Activated naive CD8-positive, alpha-beta T cell treated with anti-CD3 and anti-CD28 coated beads, Interleukin-2, amount 10 ng/mL, durations not matched to agents 7 days and 5 days (primary cell): ENCODE results near the gene PCDHGA8. TPM values are rescaled to one million over a fixed set of nuclear protein-coding genes. Genes with fewer than 3 reads are reported as not detected.
A peak's percentile ranks its signal among the peaks of the same experiment; 100 is the strongest.
"Not testable (repeated sequence)": the region's sequence is repeated elsewhere in the genome, so short reads cannot be mapped to it uniquely, and the experiment has no call there.

Source experiments
- ATAC-seq: fragments of 150-1000 bp; cut with Tn5 transposase; one replicate; pipeline ENCODE4 v1.10.0; 2021; ENCODE audit warnings: low read depth, moderate library complexity
- POLR2A ChIA-PET: fragments of 350-600 bp; sonication (Branson Sonifier 250); formaldehyde crosslinking; loops from one replicate; lab custom pipeline; 2021; ENCODE audit warnings: antibody characterized with exemption; lab: Charles Lee
- DNase-seq: peaks from one replicate; pipeline ENCODE4 v3.0.0; 2021
- H3K27ac Mint-ChIP-seq: one replicate; pipeline ENCODE4 v1.8.0; 2022; ENCODE audit warnings: mild to moderate bottlenecking, mixed read lengths
- H3K27me3 Mint-ChIP-seq: one replicate; pipeline ENCODE4 v1.8.0; 2022; ENCODE audit warnings: mild to moderate bottlenecking, moderate library complexity, mixed read lengths
- H3K36me3 Mint-ChIP-seq: one replicate; pipeline ENCODE4 v1.8.0; 2021; ENCODE audit warnings: mild to moderate bottlenecking, mixed read lengths
- H3K4me1 Mint-ChIP-seq: one replicate; pipeline ENCODE4 v1.8.0; 2021; ENCODE audit warnings: mixed read lengths
- H3K4me3 Mint-ChIP-seq: one replicate; pipeline ENCODE4 v1.8.0; 2022; ENCODE audit warnings: mild to moderate bottlenecking, moderate library complexity, mixed read lengths
- H3K9me3 Mint-ChIP-seq: one replicate; pipeline ENCODE4 v1.8.0; 2021; ENCODE audit warnings: mixed read lengths
- total RNA-seq, 2 experiments: library from RNA; stranded (reverse); gene quantifications; one replicate each; pipeline ENCODE4 v1.2.3, GENCODE V29; 2021

Gene PCDHGA8
- total RNA-seq, 2 experiments from 2014 or later = 0.09 to 0.11 TPM

DNA sequence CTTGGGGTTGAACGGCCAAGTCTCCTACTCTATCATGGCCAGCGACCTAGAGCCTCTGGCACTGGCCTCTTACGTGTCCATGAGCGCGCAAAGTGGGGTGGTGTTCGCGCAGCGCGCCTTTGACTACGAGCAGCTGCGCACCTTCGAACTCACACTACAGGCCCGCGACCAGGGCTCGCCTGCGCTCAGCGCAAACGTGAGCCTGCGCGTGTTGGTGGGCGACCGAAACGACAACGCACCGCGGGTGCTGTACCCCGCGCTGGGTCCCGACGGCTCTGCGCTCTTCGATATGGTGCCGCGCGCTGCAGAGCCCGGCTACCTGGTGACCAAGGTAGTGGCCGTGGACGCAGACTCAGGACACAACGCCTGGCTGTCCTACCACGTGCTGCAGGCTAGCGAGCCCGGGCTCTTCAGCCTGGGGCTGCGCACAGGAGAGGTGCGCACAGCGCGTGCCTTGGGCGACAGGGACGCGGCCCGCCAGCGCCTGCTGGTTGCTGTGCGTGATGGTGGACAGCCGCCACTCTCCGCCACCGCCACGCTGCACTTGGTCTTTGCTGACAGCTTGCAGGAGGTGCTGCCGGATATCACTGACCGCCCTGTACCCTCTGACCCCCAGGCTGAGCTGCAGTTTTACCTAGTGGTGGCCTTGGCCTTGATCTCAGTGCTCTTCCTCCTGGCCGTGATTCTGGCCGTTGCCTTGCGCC, 7.3 kb downstream of the PCDHGA8 start:
- Mint-ChIP-seq H3K4me3 (peak overlapping the region; percentile 7), H3K27ac (peak overlapping the region; percentile 64), H3K4me1 (peaks cover 3% of the 10 kb centered on the region), H3K36me3 (peaks cover 2% of the 10 kb centered on the region), H3K9me3 (peaks cover 12% of the 10 kb centered on the region), H3K27me3 (peaks cover 58% of the 10 kb centered on the region)
- ATAC-seq = no peak
- DNase-seq = no peak
- POLR2A ChIA-PET = no interaction called here

GRCh38 chr5:141402553-141403243, 10.3 kb downstream of the PCDHGA8 start, which contains the start of gene PCDHGA9:
PCDHGA9 (plus strand) TSS chr5:141402778; CDS start chr5:141402953, 175 bp downstream.
- Mint-ChIP-seq H3K4me3 (peak within 1 kb of the TSS; percentile 28), H3K27me3 (peaks cover 59% of the 10 kb centered on the region), H3K4me1 (peaks cover 3% of the 10 kb centered on the region), H3K9me3 (peaks cover 17% of the 10 kb centered on the region), H3K27ac (no peak within 1 kb of the TSS), H3K36me3 (peaks cover 2% of the 10 kb centered on the region)
- no peak for ATAC-seq
- no peak for DNase-seq
- POLR2A ChIA-PET = no interaction called here

GRCh38 chr5:141403387-141403786, 11.0 kb downstream of the PCDHGA8 start:
- no peak for DNase-seq
- no peak overlapping the region for H3K27ac Mint-ChIP-seq
- POLR2A ChIA-PET = no interaction called here
- peaks cover 2% of the 10 kb centered on the region for H3K36me3 Mint-ChIP-seq
- peaks cover 3% of the 10 kb centered on the region for H3K4me1 Mint-ChIP-seq
- no peak overlapping the region for H3K4me3 Mint-ChIP-seq
- H3K27me3 Mint-ChIP-seq = peaks cover 64% of the 10 kb centered on the region
- H3K9me3 Mint-ChIP-seq = peaks cover 17% of the 10 kb centered on the region
- ATAC-seq = no peak

DNA sequence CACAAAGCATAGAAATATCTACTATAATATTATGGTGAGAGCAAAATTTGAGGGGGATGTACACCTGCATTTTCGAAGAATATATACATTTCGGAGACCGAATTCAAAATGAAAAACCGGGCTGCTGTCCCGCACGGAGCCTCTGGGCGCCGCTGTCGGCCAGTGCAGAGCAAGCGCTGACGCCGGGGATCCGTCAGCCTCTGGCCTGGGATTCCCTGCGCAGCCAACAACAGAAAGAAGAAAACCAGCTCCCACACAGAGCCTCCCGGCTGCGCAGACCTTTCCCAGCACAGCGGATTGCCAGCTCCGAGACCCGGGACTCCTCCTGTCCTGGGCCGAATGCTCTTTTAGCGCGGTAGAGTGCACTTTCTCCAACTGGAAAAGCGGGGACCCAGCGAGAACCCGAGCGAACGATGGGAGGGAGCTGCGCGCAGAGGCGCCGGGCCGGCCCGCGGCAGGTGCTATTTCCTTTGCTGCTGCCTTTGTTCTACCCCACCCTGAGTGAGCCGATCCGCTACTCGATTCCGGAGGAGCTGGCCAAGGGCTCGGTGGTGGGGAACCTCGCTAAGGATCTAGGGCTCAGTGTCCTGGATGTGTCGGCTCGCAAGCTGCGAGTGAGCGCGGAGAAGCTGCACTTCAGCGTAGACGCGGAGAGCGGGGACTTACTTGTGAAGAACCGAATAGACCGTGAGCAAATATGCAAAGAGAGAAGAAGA, 15.5 kb downstream of the PCDHGA8 start, which contains the start of gene PCDHGB6:
PCDHGB6 (plus strand) TSS at position 232 of the 716 bp plus-strand sequence; CDS start at position 414, 182 bp downstream.
- Mint-ChIP-seq H3K27me3 (peaks cover 63% of the 10 kb centered on the region), H3K4me3 (peak within 1 kb of the TSS; percentile 52), H3K27ac (peak within 1 kb of the TSS; percentile 44), H3K9me3 (peaks cover 14% of the 10 kb centered on the region)
- H3K36me3 Mint-ChIP-seq, POLR2A ChIA-PET, H3K4me1 Mint-ChIP-seq, ATAC-seq: not testable (repeated sequence)
- DNase-seq = peak; percentile 62

GRCh38 chr5:141409598-141410306, 17.3 kb downstream of the PCDHGA8 start:
- POLR2A ChIA-PET = no interaction called here
- Mint-ChIP-seq H3K4me1 (peaks cover 2% of the 10 kb centered on the region), H3K36me3 (peaks cover 4% of the 10 kb centered on the region), H3K27me3 (peaks cover 64% of the 10 kb centered on the region), H3K27ac (no peak overlapping the region), H3K4me3 (no peak overlapping the region), H3K9me3 (peaks cover 14% of the 10 kb centered on the region)
- ATAC-seq (no peak), DNase-seq (no peak)

GRCh38 chr5:141411575-141411974, 19.1 kb downstream of the PCDHGA8 start:
- Mint-ChIP-seq H3K27ac (no peak overlapping the region), H3K36me3 (peaks cover 4% of the 10 kb centered on the region), H3K9me3 (peaks cover 11% of the 10 kb centered on the region), H3K27me3 (peaks cover 67% of the 10 kb centered on the region), H3K4me3 (no peak overlapping the region), H3K4me1 (peaks cover 2% of the 10 kb centered on the region)
- POLR2A ChIA-PET = no interaction called here
- DNase-seq (no peak), ATAC-seq (no peak)

- H3K4me1 Mint-ChIP-seq = peaks cover 4% of the 10 kb centered on the region
- ATAC-seq (peak; percentile 75), DNase-seq (no peak)
- peaks cover 66% of the 10 kb centered on the region for H3K27me3 Mint-ChIP-seq
- peak within 1 kb of the TSS; percentile 80 for H3K4me3 Mint-ChIP-seq
- H3K36me3 Mint-ChIP-seq = peaks cover 6% of the 10 kb centered on the region
- H3K27ac Mint-ChIP-seq = no peak within 1 kb of the TSS
- peaks cover 10% of the 10 kb centered on the region for H3K9me3 Mint-ChIP-seq
- POLR2A ChIA-PET = no interaction called here
These were observed 20.6 kb downstream of the PCDHGA8 start, which contains the start of gene PCDHGA10 for GRCh38 chr5:141412854-141413539. PCDHGA10 (plus strand) TSS chr5:141412987; CDS start chr5:141413176, 189 bp downstream.

GRCh38 chr5:141413540-141414069, 21.2 kb downstream of the PCDHGA8 start:
- no peak for DNase-seq
- H3K4me3 Mint-ChIP-seq = peak overlapping the region; percentile 80
- no peak for ATAC-seq
- peaks cover 6% of the 10 kb centered on the region for H3K4me1 Mint-ChIP-seq
- peaks cover 68% of the 10 kb centered on the region for H3K27me3 Mint-ChIP-seq
- peaks cover 8% of the 10 kb centered on the region for H3K36me3 Mint-ChIP-seq
- no peak overlapping the region for H3K27ac Mint-ChIP-seq
- POLR2A ChIA-PET = no interaction called here
- H3K9me3 Mint-ChIP-seq = peaks cover 15% of the 10 kb centered on the region

DNA sequence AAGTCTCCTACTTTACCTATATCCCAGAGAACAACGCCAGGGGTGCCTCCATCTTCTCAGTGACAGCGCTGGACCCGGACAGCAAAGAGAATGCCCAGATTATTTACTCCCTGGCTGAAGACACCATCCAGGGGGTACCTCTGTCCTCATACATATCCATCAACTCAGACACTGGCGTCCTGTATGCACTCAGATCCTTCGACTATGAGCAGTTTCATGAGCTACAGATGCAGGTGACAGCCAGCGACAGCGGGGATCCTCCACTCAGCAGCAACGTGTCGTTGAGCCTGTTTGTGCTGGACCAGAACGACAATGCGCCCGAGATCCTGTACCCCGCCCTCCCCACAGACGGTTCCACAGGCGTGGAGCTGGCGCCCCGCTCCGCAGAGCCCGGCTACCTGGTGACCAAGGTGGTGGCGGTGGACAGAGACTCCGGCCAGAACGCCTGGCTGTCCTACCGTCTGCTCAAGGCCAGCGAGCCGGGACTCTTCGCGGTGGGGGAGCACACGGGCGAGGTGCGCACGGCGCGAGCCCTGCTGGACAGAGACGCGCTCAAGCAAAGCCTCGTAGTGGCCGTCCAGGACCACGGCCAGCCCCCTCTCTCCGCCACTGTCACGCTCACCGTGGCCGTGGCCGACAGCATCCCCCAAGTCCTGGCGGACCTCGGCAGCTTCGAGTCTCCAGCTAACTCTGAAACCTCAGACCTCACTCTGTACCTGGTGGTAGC, 22.3 kb downstream of the PCDHGA8 start:
- Mint-ChIP-seq H3K9me3 (peaks cover 12% of the 10 kb centered on the region), H3K27ac (peak overlapping the region; percentile 37), H3K27me3 (peaks cover 66% of the 10 kb centered on the region), H3K4me3 (peak overlapping the region; percentile 23)
- H3K36me3 Mint-ChIP-seq, POLR2A ChIA-PET, ATAC-seq, H3K4me1 Mint-ChIP-seq, DNase-seq: not testable (repeated sequence)

DNA sequence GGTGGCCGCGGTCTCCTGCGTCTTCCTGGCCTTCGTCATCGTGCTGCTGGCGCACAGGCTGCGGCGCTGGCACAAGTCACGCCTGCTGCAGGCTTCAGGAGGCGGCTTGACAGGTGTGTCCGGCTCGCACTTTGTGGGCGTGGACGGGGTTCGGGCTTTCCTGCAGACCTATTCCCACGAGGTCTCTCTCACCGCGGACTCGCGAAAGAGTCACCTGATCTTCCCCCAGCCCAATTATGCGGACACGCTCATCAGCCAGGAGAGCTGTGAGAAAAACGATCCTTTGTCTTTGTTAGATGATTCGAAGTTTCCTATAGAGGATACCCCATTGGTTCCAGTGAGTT, 22.8 kb downstream of the PCDHGA8 start:
- H3K4me1 Mint-ChIP-seq, H3K27ac Mint-ChIP-seq, ATAC-seq, H3K4me3 Mint-ChIP-seq, POLR2A ChIA-PET, DNase-seq, H3K36me3 Mint-ChIP-seq: not testable (repeated sequence)
- peaks cover 66% of the 10 kb centered on the region for H3K27me3 Mint-ChIP-seq
- peaks cover 14% of the 10 kb centered on the region for H3K9me3 Mint-ChIP-seq

GRCh38 chr5:141417494-141418172, 25.2 kb downstream of the PCDHGA8 start, which contains the start of gene PCDHGB7:
PCDHGB7 (plus strand) TSS chr5:141417677; CDS start chr5:141417860, 183 bp downstream.
- H3K36me3 Mint-ChIP-seq, DNase-seq, POLR2A ChIA-PET: not testable (repeated sequence)
- H3K9me3 Mint-ChIP-seq = peaks cover 15% of the 10 kb centered on the region
- peaks cover 18% of the 10 kb centered on the region for H3K4me1 Mint-ChIP-seq
- ATAC-seq = peak; percentile 52
- peaks cover 80% of the 10 kb centered on the region for H3K27me3 Mint-ChIP-seq
- peak within 1 kb of the TSS; percentile 54 for H3K27ac Mint-ChIP-seq
- H3K4me3 Mint-ChIP-seq = peak within 1 kb of the TSS; percentile 71
